DMS114 treated with DMSO at 0.1 percent for 48 hours (cell line): ENCODE measurements around the gene CILP.
"Not testable (repeated sequence)": the region's sequence is repeated elsewhere in the genome, so short reads cannot be mapped to it uniquely, and the experiment has no call there.

Experiments used
- DNase-seq: peaks from one replicate; lab custom pipeline; 2025; ENCODE audit not compliant: unreplicated experiment; lab: John Stamatoyannopoulos, UW

The CILP gene

GRCh38 chr15:65194826-65195547 is 16.3 kb downstream of the CILP start:
- DNase-seq = no peak

GRCh38 chr15:65192016-65192415 is 19.3 kb downstream of the CILP start:
- DNase-seq = no peak

GRCh38 chr15:65189102-65189740 is 22.1 kb downstream of the CILP start:
- DNase-seq = peak; percentile 76

- not testable (repeated sequence) for DNase-seq
Measured at GRCh38 chr15:65188472-65188871, 22.8 kb downstream of the CILP start.

GRCh38 chr15:65184868-65185717 is 26.2 kb downstream of the CILP start, which contains the start of gene CLPX:
Gene CLPX, minus strand, starts transcription at chr15:65185342. Its CDS starts 189 bp downstream, at chr15:65185153.
- peak; percentile 85 for DNase-seq

- peak; percentile 36 for DNase-seq
Measured at GRCh38 chr15:65184305-65184867, 26.9 kb downstream of the CILP start.

- no peak for DNase-seq
Measured at GRCh38 chr15:65183865-65184159, 27.5 kb downstream of the CILP start.

- DNase-seq = no peak
Measured at GRCh38 chr15:65182538-65182937, 28.7 kb downstream of the CILP start.

- not testable (repeated sequence) for DNase-seq
Measured at GRCh38 chr15:65181582-65182353, 29.5 kb downstream of the CILP start.

GRCh38 chr15:65180167-65180566 is 31.1 kb downstream of the CILP start:
- no peak for DNase-seq

- DNase-seq = no peak
Measured at GRCh38 chr15:65177901-65178300, 33.4 kb downstream of the CILP start.

GRCh38 chr15:65176056-65176455 is 35.2 kb downstream of the CILP start:
- DNase-seq = no peak

GRCh38 chr15:65175511-65175910 is 35.8 kb downstream of the CILP start:
- DNase-seq = no peak

GRCh38 chr15:65174509-65174908 is 36.8 kb downstream of the CILP start:
- no peak for DNase-seq

GRCh38 chr15:65172531-65172930 is 38.7 kb downstream of the CILP start:
- no peak for DNase-seq

GRCh38 chr15:65171428-65171827 is 39.8 kb downstream of the CILP start:
- no peak for DNase-seq

- DNase-seq = no peak
Measured at GRCh38 chr15:65165875-65166274, 45.4 kb downstream of the CILP start.

GRCh38 chr15:65164139-65164538 is 47.1 kb downstream of the CILP start:
- DNase-seq = no peak

- no peak for DNase-seq
Measured at GRCh38 chr15:65163041-65163440, 48.2 kb downstream of the CILP start.

GRCh38 chr15:65156692-65157091 is 54.6 kb downstream of the CILP start:
- no peak for DNase-seq

- DNase-seq = no peak
Measured at GRCh38 chr15:65154720-65155119, 56.6 kb downstream of the CILP start.
